ENCODE measurements around the gene SATB2.

- TF ChIP-seq CTCF (IDR thresholded peaks at IDR 0.05) (no peak), POLR2A (IDR thresholded peaks at IDR 0.05) (no peak)
These were observed 4.1 kb upstream of the SATB2 start for GRCh38 chr2:199461711-199462346.

Measured in right lobe of liver (tissue), 4 donors.